HEK293 (cell line): Measurements from ENCODE around the gene UNK.

Experiments used
- CTCF ChIP-seq: fragments of 450-650 bp; formaldehyde crosslinking; IDR thresholded peaks from 2 replicates; pipeline ENCODE4 v1.5.1; 2016; ENCODE audit warnings: missing biosample characterization, missing genetic modification characterization
- PRDM4 ChIP-seq: fragments of 450-650 bp; formaldehyde crosslinking; IDR thresholded peaks from 2 replicates; pipeline ENCODE4 v1.5.1; 2017; ENCODE audit warnings: missing biosample characterization, missing genetic modification characterization
- ZBTB49 ChIP-seq: fragments of 450-650 bp; formaldehyde crosslinking; IDR thresholded peaks from 2 replicates; pipeline ENCODE4 v1.5.1; 2016; ENCODE audit warnings: missing biosample characterization, missing genetic modification characterization, low read depth
- ZBTB8A ChIP-seq: fragments of 450-650 bp; formaldehyde crosslinking; IDR thresholded peaks from 2 replicates; pipeline ENCODE4 v1.5.1; 2016; ENCODE audit warnings: missing biosample characterization, missing genetic modification characterization
- ZNF140 ChIP-seq: fragments of 450-650 bp; formaldehyde crosslinking; IDR thresholded peaks from 2 replicates; pipeline ENCODE4 v1.5.1; 2016; ENCODE audit warnings: missing biosample characterization, missing genetic modification characterization
- ZNF350 ChIP-seq: fragments of 450-650 bp; formaldehyde crosslinking; IDR thresholded peaks from 2 replicates; pipeline ENCODE4 v1.5.0; 2017; ENCODE audit warnings: missing biosample characterization, mild to moderate bottlenecking, missing genetic modification characterization
- ZNF391 ChIP-seq: fragments of 450-650 bp; formaldehyde crosslinking; IDR thresholded peaks from 2 replicates; pipeline ENCODE4 v1.5.1; 2016; ENCODE audit warnings: low read depth, missing biosample characterization, missing genetic modification characterization, borderline replicate concordance
- ZNF426 ChIP-seq: fragments of 450-650 bp; formaldehyde crosslinking; IDR thresholded peaks from 2 replicates; pipeline ENCODE4 v1.5.1; 2017; ENCODE audit warnings: missing biosample characterization, missing genetic modification characterization, mild to moderate bottlenecking, inconsistent platforms, moderate library complexity
- ZNF513 ChIP-seq: fragments of 450-650 bp; IDR thresholded peaks from 2 replicates; pipeline ENCODE4 v1.5.1; 2018; ENCODE audit warnings: missing biosample characterization, missing genetic modification characterization

GRCh38 chr17:75834279-75834920, 49.8 kb downstream of the UNK start:
- TF ChIP-seq PRDM4 (no peak), ZNF140 (tag by site-specific recombination) (no peak), CTCF (tag by site-specific recombination) (no peak), ZBTB49 (no peak), ZBTB8A (tag by site-specific recombination) (no peak), ZNF391 (tag by site-specific recombination) (no peak), ZNF513 (tag by site-specific recombination) (no peak), ZNF426 (tag by site-specific recombination) (no peak), ZNF350 (tag by site-specific recombination) (no peak)
